ENCODE measurements around the gene PRKCD. TPM values are rescaled to one million over a fixed set of nuclear protein-coding genes. Genes with fewer than 3 reads are reported as not detected.

Gene PRKCD
- total RNA-seq, 1 donor = 2.2 TPM

DNA sequence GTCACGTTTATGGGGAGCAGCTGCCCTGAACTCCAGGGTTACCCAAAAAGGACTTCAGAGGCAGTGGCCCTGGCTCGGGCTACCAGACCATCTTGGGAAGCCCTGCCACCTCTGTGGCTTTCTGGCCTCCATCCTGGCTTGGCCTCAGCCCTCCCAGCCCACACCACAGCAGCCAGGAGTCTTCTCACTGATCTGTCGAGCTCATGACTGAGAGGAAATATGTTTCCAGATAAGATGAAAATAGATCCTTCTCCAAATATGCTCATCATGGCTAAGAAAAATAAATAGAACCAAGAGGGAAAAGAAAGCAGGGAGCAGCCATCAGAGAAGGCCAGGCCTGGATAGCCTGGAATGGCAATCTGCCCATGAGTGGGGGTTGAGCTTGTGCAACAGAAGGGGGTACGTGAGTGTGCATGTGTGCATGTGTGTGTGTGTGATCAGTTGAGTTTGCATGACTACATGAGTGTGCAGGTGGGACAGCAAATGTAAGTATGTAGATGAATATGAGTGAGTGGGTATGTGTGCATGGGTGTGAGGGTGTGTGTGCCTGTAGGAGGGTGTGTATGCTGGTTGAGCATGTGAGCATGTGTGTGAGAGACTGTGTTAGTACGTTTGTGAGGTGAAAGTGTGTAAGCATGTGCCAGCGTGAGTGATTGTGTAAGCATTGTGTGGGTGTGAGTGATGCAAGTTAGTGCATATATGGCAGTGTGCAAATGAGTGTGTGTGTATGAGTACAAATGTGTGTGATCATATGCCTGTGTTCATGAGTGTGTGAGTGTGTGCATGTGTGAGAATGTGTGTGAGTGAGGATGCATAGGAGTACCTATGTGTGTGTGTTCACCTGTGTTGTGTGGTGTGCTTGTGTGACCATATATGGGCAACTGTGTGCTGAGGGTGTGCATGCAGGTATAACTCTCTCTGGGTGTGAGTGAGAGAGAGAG is 20.8 kb upstream of the PRKCD start:
- no peaks in the 10 kb centered on the region for H3K27me3 ChIP-seq (ENCODE audit: insufficient read depth, low read length)

DNA sequence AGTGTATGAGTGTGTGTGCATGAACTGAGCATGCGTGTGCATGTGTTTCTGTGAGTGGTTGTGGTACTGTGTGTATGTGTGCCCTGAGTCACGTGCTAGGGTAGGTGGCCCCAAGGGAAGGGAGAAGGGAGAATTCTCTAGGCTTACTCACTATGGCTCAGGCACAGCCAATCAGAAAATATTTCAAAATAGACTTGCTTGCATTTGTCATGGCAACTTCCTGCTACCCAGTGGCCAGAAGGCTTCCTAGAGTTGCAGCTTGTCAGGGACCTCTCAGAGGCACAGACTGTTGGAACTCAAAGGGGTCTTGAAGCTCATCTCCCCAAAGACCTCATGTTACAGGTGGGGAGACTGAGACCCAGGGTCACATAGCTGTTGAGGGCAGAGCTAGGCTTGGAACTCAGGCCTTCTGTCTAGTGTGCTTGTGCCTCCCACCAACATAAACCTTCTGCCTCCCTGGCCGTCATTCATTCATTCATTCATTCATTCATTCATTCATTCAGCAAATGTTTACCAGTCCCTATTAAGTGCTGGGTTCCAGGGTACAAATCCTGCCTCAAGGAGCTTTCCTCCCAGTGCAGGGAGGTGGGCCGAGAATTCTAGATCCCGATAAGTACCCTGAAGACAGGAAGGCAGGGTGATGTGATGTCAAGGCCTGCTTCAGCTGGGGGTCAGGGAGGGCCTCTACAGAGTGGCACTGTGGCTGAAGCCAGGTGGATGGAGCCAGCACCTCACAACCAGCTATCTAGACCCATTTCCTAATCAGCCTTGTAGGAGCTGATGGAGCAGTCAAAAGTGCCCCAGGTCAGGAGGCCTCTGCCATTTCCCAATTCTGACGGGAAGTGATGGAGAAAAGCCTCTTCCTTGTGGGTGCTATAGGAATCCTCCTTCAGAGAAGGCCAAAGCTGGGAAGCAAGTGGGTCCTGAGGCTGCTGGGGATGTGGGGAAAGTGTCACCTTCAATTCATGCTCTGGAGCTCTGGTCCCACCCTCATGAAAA is 19.9 kb upstream of the PRKCD start:
- TF ChIP-seq, protein P1, sequence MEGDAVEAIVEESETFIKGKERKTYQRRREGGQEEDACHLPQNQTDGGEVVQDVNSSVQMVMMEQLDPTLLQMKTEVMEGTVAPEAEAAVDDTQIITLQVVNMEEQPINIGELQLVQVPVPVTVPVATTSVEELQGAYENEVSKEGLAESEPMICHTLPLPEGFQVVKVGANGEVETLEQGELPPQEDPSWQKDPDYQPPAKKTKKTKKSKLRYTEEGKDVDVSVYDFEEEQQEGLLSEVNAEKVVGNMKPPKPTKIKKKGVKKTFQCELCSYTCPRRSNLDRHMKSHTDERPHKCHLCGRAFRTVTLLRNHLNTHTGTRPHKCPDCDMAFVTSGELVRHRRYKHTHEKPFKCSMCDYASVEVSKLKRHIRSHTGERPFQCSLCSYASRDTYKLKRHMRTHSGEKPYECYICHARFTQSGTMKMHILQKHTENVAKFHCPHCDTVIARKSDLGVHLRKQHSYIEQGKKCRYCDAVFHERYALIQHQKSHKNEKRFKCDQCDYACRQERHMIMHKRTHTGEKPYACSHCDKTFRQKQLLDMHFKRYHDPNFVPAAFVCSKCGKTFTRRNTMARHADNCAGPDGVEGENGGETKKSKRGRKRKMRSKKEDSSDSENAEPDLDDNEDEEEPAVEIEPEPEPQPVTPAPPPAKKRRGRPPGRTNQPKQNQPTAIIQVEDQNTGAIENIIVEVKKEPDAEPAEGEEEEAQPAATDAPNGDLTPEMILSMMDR (IDR thresholded peaks at IDR 0.05; ENCODE audit: extremely low read depth, low read depth, low read length) = no peak
- Histone ChIP-seq H3K27me3 (ENCODE audit: insufficient read depth, low read length) (no peaks in the 10 kb centered on the region), H3K4me3 (ENCODE audit: insufficient read depth, low read length) (no peak overlapping the region), H4K20me1 (ENCODE audit: insufficient read depth, low read length) (no peaks in the 10 kb centered on the region), H3K4me2 (ENCODE audit: insufficient read depth, low read length) (peak overlapping the region; percentile 10), H3K27ac (ENCODE audit: low read depth, low read length) (peak overlapping the region; percentile 71), H3K36me3 (ENCODE audit: insufficient read depth, low read length) (no peaks in the 10 kb centered on the region), H3K79me2 (ENCODE audit: insufficient read depth, low read length) (no peaks in the 10 kb centered on the region), H3K4me1 (ENCODE audit: insufficient read depth, low read length) (peaks cover 19% of the 10 kb centered on the region), H3K9me3 (ENCODE audit: low read depth, low read length) (no peaks in the 10 kb centered on the region), H2AFZ (ENCODE audit: low read length) (peak overlapping the region; percentile 82)
- peak; percentile 89 for DNase-seq (ENCODE audit: insufficient read length, low spot score, missing footprints)

More for the DNA sequence above, 20.8 kb upstream of the PRKCD start:
- H3K79me2 ChIP-seq (ENCODE audit: insufficient read depth, low read length) = no peaks in the 10 kb centered on the region
- H3K4me1 ChIP-seq (ENCODE audit: insufficient read depth, low read length) = peaks cover 19% of the 10 kb centered on the region
- no peaks in the 10 kb centered on the region for H4K20me1 ChIP-seq (ENCODE audit: insufficient read depth, low read length)
- peak overlapping the region; percentile 38 for H2AFZ ChIP-seq (ENCODE audit: low read length)
- TF ChIP-seq, protein P1 (IDR thresholded peaks at IDR 0.05; ENCODE audit: extremely low read depth, low read depth, low read length) = no peak
- no peak overlapping the region for H3K27ac ChIP-seq (ENCODE audit: low read depth, low read length)
- no peak overlapping the region for H3K4me2 ChIP-seq (ENCODE audit: insufficient read depth, low read length)
- H3K36me3 ChIP-seq (ENCODE audit: insufficient read depth, low read length) = no peaks in the 10 kb centered on the region
- no peak for DNase-seq (ENCODE audit: insufficient read length, low spot score, missing footprints)
- no peaks in the 10 kb centered on the region for H3K9me3 ChIP-seq (ENCODE audit: low read depth, low read length)
- no peak overlapping the region for H3K4me3 ChIP-seq (ENCODE audit: insufficient read depth, low read length)

DNA sequence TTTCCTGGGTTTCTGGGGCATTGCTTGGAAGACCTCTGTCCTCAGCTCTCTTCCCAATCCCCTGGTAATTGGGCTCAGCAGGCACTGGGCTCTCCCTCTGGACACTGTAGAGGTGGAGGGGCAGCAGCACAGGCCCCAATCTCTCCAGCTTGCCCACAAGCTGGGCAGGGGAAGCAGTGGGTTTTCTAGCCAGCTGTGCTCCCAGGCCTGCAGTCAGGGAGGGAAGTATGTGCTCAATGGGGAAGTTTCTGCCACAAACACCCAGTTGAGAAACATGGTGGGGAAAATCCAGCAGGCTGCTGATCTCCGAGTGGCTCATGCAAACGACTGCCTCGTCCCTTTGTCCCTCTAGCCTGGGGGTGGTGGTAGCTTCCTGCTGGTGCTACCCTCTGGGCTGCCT is 18.0 kb upstream of the PRKCD start:
- H3K4me2 ChIP-seq (ENCODE audit: insufficient read depth, low read length) = no peak overlapping the region
- no peaks in the 10 kb centered on the region for H3K79me2 ChIP-seq (ENCODE audit: insufficient read depth, low read length)
- TF ChIP-seq, protein P1 (IDR thresholded peaks at IDR 0.05; ENCODE audit: extremely low read depth, low read depth, low read length) = no peak
- H3K36me3 ChIP-seq (ENCODE audit: insufficient read depth, low read length) = no peaks in the 10 kb centered on the region
- no peaks in the 10 kb centered on the region for H4K20me1 ChIP-seq (ENCODE audit: insufficient read depth, low read length)
- no peak overlapping the region for H3K27ac ChIP-seq (ENCODE audit: low read depth, low read length)
- peak overlapping the region; percentile 9 for H2AFZ ChIP-seq (ENCODE audit: low read length)
- H3K4me3 ChIP-seq (ENCODE audit: insufficient read depth, low read length) = no peak overlapping the region
- no peaks in the 10 kb centered on the region for H3K27me3 ChIP-seq (ENCODE audit: insufficient read depth, low read length)
- peaks cover 19% of the 10 kb centered on the region for H3K4me1 ChIP-seq (ENCODE audit: insufficient read depth, low read length)
- no peak for DNase-seq (ENCODE audit: insufficient read length, low spot score, missing footprints)
- no peaks in the 10 kb centered on the region for H3K9me3 ChIP-seq (ENCODE audit: low read depth, low read length)
